ENCODE data around the gene PLEKHH1.

DNA sequence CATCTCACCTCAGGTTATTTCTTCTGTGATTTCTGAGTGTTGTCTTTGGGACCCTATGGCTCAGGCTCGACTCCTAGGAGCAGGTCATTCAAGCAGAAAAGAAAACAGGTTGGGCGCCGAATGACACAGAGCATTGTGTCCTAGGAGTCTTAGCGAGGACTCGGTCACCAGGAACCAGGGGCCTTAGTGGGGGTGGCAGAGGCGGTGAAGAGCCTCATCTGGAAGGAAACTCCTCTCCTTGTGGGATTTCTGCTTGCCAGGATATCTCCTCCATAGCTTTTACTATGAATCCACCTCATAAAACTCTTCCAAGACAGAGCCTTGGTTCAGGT, 630 bp downstream of the PLEKHH1 start:
- no peak for TF ChIP-seq POLR2A (IDR thresholded peaks at IDR 0.05)
- no peak for TF ChIP-seq CTCF (IDR thresholded peaks at IDR 0.05)
- TF ChIP-seq POLR2AphosphoS5 (IDR thresholded peaks at IDR 0.05), result no peak
- TF ChIP-seq EP300 (IDR thresholded peaks at IDR 0.05), result no peak
